ENCODE data around the gene NDST3.

- TF ChIP-seq LEF1 (IDR thresholded peaks at IDR 0.05; ENCODE audit: borderline replicate concordance) (no peak), SP1 (IDR thresholded peaks at IDR 0.05) (no peak), ZNF384 (IDR thresholded peaks at IDR 0.05) (no peak), FOXK2 (IDR thresholded peaks at IDR 0.05) (no peak), CTBP1 (IDR thresholded peaks at IDR 0.05; ENCODE audit: borderline replicate concordance) (no peak), ARNT (IDR thresholded peaks at IDR 0.05) (no peak), SUZ12 (IDR thresholded peaks at IDR 0.05) (no peak), FOXM1 (IDR thresholded peaks at IDR 0.05; ENCODE audit: borderline replicate concordance) (no peak), TARDBP (IDR thresholded peaks at IDR 0.05) (no peak), HDGF (IDR thresholded peaks at IDR 0.05; ENCODE audit: borderline replicate concordance) (no peak)
These were observed 156.6 kb downstream of the NDST3 start for GRCh38 chr4:118190903-118191302.
